ENCODE measurements around the gene LAPTM5.

DNA sequence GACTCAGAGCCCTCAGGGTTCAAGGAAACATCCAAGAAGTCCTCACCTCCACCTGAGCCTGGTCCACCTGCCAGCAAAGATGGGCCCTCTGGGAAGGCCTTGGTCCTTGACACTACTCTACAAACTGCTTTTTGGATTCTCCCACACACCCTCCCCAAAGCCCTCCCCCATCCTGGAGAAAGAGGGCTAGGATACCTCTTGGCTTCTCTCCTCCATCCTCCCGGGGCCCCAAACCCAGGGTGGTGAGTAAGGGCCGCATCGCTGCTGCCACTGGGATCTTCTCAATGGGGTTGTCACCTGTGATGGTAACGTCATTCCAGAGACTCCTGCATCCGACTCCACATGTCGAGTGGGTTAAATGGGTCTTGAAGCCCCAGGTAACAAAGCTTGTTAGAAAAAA, 60.7 kb downstream of the LAPTM5 start:
- TF ChIP-seq POLR2AphosphoS5 (IDR thresholded peaks at IDR 0.05; ENCODE audit: low read depth, low read length) (no peak), TAF1 (IDR thresholded peaks at IDR 0.05; ENCODE audit: borderline replicate concordance, insufficient read depth, low read length) (no peak), SIN3A (IDR thresholded peaks at IDR 0.05; ENCODE audit: borderline replicate concordance, insufficient read depth, low read length) (no peak)
- TF ChIP-seq, protein P1, sequence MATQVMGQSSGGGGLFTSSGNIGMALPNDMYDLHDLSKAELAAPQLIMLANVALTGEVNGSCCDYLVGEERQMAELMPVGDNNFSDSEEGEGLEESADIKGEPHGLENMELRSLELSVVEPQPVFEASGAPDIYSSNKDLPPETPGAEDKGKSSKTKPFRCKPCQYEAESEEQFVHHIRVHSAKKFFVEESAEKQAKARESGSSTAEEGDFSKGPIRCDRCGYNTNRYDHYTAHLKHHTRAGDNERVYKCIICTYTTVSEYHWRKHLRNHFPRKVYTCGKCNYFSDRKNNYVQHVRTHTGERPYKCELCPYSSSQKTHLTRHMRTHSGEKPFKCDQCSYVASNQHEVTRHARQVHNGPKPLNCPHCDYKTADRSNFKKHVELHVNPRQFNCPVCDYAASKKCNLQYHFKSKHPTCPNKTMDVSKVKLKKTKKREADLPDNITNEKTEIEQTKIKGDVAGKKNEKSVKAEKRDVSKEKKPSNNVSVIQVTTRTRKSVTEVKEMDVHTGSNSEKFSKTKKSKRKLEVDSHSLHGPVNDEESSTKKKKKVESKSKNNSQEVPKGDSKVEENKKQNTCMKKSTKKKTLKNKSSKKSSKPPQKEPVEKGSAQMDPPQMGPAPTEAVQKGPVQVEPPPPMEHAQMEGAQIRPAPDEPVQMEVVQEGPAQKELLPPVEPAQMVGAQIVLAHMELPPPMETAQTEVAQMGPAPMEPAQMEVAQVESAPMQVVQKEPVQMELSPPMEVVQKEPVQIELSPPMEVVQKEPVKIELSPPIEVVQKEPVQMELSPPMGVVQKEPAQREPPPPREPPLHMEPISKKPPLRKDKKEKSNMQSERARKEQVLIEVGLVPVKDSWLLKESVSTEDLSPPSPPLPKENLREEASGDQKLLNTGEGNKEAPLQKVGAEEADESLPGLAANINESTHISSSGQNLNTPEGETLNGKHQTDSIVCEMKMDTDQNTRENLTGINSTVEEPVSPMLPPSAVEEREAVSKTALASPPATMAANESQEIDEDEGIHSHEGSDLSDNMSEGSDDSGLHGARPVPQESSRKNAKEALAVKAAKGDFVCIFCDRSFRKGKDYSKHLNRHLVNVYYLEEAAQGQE (IDR thresholded peaks at IDR 0.05; ENCODE audit: insufficient read depth in 1 of 2, low read depth in 2 of 2, low read length in 2 of 2), result no peak
